ENCODE results near the gene POLR3C.
"Not testable (repeated sequence)": the region's sequence is repeated elsewhere in the genome, so short reads cannot be mapped to it uniquely, and the experiment has no call there.

POLR3C gene

DNA sequence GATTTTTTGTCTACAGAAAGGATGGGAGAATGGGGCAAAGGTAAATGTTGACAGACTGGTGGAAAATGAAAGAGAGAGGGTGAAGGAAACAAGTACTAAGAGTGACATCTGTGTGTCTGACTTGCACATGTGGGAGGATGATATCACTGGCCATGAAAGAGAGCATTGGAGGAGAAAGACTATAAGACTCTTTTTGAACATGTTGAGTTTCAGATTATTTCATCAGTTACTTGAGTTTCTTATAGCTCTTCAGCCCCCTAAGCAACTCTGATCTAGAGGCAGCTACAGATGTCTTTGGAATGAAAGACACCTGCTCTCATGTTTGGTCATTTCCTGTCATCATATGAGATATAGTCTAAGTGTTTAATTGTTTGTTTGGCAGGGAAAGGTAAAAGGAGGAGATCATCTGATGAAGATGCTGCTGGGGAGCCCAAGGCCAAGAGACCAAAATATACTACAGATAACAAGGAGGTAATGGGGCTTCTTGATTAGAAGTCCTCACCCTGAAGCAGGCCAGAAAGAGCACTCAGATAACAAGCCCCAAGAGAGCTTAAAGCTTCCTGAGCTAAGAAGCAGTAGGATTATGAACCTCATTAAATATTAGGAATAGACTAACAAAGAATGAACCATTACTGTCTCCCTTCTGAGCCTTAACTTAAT lies 4.5 kb downstream of the POLR3C start:
- Histone ChIP-seq H3K36me3 (ENCODE audit: control insufficient read depth, insufficient read depth, low read length) (peaks cover 25% of the 10 kb centered on the region), H3K27ac (ENCODE audit: low read depth, low read length) (no peak overlapping the region), H3K27me3 (ENCODE audit: control insufficient read depth, insufficient read depth, low read length) (no peaks in the 10 kb centered on the region), H3K9ac (ENCODE audit: low read length) (no peak overlapping the region), H3K4me3 (ENCODE audit: low read length) (no peak overlapping the region), H3K4me1 (ENCODE audit: control insufficient read depth, insufficient read depth, low read length) (peaks cover 3% of the 10 kb centered on the region)

DNA sequence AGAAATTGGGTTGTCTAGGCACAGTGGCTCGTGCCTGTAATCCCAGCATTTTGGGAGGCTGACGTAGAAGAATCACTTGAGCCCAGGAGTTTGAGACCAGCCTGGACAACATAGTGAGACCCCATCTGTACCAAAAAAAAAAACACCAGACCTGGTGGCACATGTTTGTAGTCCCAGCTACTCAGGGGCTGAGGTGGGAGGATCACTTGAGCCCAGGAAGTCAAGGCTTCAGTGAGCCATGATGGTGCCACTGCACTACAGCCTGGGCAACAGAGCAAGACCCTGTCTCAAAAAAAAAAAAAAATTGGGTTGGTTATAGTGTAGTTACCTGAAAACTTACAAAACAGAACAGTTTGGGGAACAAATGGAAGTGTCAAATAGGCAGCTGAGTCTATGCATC lies 6.8 kb downstream of the POLR3C start:
- H3K27ac ChIP-seq (ENCODE audit: low read depth, low read length); H3K27me3 ChIP-seq (ENCODE audit: control insufficient read depth, insufficient read depth, low read length); H3K9ac ChIP-seq (ENCODE audit: low read length); H3K4me1 ChIP-seq (ENCODE audit: control insufficient read depth, insufficient read depth, low read length); H3K4me3 ChIP-seq (ENCODE audit: low read length): not testable (repeated sequence)
- H3K36me3 ChIP-seq (ENCODE audit: control insufficient read depth, insufficient read depth, low read length) = peaks cover 25% of the 10 kb centered on the region

DNA sequence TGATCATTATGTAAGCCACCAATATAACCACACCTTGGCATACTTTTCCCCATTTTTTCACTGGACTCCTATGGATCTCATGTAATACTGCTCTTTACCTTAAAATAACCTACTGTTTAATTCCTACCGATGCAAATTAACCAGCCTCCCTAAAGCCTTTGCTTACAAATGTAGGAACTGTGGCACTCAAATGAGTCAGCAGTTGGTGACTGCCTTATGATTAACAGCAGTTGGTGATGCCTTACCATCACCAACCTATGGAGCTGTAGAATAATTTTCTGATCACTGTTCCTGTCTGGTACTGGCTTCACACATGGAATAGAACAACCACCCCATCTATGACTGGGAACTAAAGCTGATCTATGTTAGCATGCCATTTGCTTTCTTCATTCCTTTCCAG lies 13.7 kb downstream of the POLR3C start:
- H3K36me3 ChIP-seq (ENCODE audit: control insufficient read depth, insufficient read depth, low read length) = peaks cover 46% of the 10 kb centered on the region
- H3K4me1 ChIP-seq (ENCODE audit: control insufficient read depth, insufficient read depth, low read length) = no peaks in the 10 kb centered on the region
- H3K9ac ChIP-seq (ENCODE audit: low read length) = no peak overlapping the region
- no peak overlapping the region for H3K4me3 ChIP-seq (ENCODE audit: low read length)
- no peak overlapping the region for H3K27ac ChIP-seq (ENCODE audit: low read depth, low read length)
- H3K27me3 ChIP-seq (ENCODE audit: control insufficient read depth, insufficient read depth, low read length) = no peaks in the 10 kb centered on the region

DNA sequence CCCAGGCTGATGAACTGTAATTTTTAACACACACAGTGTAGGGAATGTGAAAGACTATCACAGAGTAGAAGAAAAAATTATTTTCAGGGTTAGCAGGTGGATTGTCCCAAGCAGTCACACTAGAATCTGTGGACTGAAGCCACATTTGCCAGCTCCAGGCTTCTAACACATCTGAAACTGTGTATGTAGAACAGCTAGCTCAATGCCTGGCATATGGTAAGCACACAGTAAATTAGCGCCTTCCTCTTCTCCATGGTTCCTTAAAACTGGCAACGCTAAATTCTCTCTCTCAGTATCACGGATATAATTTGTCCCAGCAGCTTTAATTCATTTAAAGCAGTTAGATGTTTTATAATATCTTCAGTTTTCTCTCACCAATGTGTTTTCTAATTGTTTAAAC lies 19.0 kb downstream of the POLR3C start:
- H3K4me1 ChIP-seq (ENCODE audit: control insufficient read depth, insufficient read depth, low read length) = no peaks in the 10 kb centered on the region
- no peaks in the 10 kb centered on the region for H3K27me3 ChIP-seq (ENCODE audit: control insufficient read depth, insufficient read depth, low read length)
- H3K9ac ChIP-seq (ENCODE audit: low read length) = no peak overlapping the region
- no peak overlapping the region for H3K27ac ChIP-seq (ENCODE audit: low read depth, low read length)
- peaks cover 25% of the 10 kb centered on the region for H3K36me3 ChIP-seq (ENCODE audit: control insufficient read depth, insufficient read depth, low read length)
- H3K4me3 ChIP-seq (ENCODE audit: low read length) = no peak overlapping the region

DNA sequence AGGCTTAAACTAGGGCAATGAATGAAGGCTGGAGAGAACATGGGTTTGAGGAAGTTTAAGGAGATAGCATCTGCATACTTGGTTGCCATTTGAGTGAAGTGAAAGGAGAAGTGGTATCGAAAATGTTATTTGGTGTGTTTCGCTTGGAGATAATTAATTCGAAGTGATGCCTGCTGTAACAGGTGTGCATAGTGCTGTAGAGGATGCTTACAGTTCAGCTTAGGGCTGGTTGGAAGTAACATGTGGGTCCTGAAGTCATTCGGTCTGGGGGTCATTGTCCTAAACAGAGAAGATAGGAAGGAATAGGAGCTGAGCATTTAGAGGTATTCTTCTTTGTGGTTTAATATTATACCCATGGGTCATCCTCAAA lies 21.1 kb downstream of the POLR3C start:
- Histone ChIP-seq H3K36me3 (ENCODE audit: control insufficient read depth, insufficient read depth, low read length) (peaks cover 23% of the 10 kb centered on the region), H3K9ac (ENCODE audit: low read length) (no peak overlapping the region), H3K4me3 (ENCODE audit: low read length) (peak overlapping the region; percentile 62), H3K27ac (ENCODE audit: low read depth, low read length) (peak overlapping the region; percentile 53), H3K27me3 (ENCODE audit: control insufficient read depth, insufficient read depth, low read length) (no peaks in the 10 kb centered on the region), H3K4me1 (ENCODE audit: control insufficient read depth, insufficient read depth, low read length) (no peaks in the 10 kb centered on the region)

DNA sequence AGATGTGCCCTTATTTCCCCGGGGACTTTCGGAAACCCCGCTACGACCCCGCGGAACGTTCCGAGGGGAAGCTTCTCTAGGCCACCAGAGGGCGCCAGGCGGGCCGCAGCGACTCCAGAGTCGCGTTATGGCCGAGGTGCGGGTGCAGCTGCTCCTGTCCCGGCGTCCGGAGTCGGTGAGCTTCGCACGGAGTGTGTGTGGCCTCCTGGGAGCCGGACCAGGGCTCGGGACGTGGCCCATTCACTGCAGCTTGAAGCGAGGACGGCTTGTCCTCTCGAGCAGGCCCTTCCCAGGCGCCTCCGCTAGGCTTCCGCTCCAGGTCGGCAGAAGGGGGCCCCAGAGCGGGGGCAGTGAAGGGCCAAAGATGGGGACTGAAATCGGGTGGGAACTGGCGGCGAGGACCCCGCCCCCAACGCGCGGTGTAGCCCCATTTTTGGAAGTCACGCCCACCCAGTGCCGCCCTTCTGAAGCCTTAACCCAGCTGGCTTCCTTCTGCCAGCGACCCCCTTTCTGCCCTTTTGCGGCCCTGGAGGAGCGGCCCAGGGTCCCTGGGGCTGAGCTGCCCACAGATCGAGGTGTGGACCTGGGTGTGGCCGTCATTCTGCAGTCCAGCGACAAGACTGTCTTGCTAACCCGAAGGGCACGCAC lies 21.6 kb downstream of the POLR3C start, which contains the start of gene NUDT17:
NUDT17 (plus strand) TSS at position 117 of the 648 bp plus-strand sequence; CDS start at position 128, 11 bp downstream.
- no peaks in the 10 kb centered on the region for H3K4me1 ChIP-seq (ENCODE audit: control insufficient read depth, insufficient read depth, low read length)
- H3K27me3 ChIP-seq (ENCODE audit: control insufficient read depth, insufficient read depth, low read length) = no peaks in the 10 kb centered on the region
- H3K9ac ChIP-seq (ENCODE audit: low read length) = peak within 1 kb of the TSS; percentile 28
- peak within 1 kb of the TSS; percentile 53 for H3K27ac ChIP-seq (ENCODE audit: low read depth, low read length)
- peak within 1 kb of the TSS; percentile 62 for H3K4me3 ChIP-seq (ENCODE audit: low read length)
- H3K36me3 ChIP-seq (ENCODE audit: control insufficient read depth, insufficient read depth, low read length) = peaks cover 26% of the 10 kb centered on the region

DNA sequence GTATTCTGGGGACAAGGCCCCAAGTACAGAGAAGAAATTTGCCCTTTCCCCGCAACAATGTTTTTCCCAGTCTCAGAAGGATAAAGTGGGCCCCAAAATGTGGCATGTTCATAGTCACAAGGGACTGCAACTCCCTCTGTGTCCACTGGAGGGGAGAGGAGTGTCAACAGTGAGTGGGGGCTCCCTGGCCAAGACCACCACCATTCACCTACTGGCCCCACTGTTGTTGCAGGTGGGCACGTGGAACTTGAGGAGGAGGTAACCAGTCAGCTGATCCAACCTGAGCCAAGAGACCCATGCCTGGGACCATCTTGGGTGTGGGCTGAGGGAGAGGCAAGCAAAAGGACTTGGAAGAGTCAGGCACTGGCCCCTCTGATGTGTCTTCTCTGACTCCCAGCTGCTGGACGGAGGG lies 22.2 kb downstream of the POLR3C start:
- no peaks in the 10 kb centered on the region for H3K4me1 ChIP-seq (ENCODE audit: control insufficient read depth, insufficient read depth, low read length)
- peak overlapping the region; percentile 53 for H3K27ac ChIP-seq (ENCODE audit: low read depth, low read length)
- H3K27me3 ChIP-seq (ENCODE audit: control insufficient read depth, insufficient read depth, low read length) = no peaks in the 10 kb centered on the region
- peak overlapping the region; percentile 62 for H3K4me3 ChIP-seq (ENCODE audit: low read length)
- peaks cover 23% of the 10 kb centered on the region for H3K36me3 ChIP-seq (ENCODE audit: control insufficient read depth, insufficient read depth, low read length)
- H3K9ac ChIP-seq (ENCODE audit: low read length) = no peak overlapping the region

DNA sequence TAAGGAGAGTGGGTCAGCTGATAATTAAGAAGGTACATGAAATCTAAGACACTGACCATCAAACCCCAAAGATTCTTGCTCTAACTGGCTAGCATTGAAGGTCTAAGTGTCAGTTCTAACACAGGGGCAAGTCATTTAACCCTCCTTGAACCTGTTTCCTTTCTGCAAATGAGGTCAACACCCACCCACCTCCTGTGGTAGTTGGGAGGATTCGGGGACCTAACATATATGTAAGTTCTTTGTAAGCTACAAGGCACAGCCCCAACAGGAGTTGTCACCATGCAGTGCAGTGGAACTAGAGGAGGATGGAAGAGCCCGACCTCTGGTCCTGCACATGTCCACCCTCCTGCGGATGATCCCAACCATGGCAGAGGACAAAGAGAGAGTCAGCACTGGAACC lies 23.8 kb downstream of the POLR3C start:
- Histone ChIP-seq H3K27me3 (ENCODE audit: control insufficient read depth, insufficient read depth, low read length) (no peaks in the 10 kb centered on the region), H3K4me1 (ENCODE audit: control insufficient read depth, insufficient read depth, low read length) (no peaks in the 10 kb centered on the region), H3K4me3 (ENCODE audit: low read length) (no peak overlapping the region), H3K27ac (ENCODE audit: low read depth, low read length) (no peak overlapping the region), H3K36me3 (ENCODE audit: control insufficient read depth, insufficient read depth, low read length) (peaks cover 23% of the 10 kb centered on the region), H3K9ac (ENCODE audit: low read length) (no peak overlapping the region)

DNA sequence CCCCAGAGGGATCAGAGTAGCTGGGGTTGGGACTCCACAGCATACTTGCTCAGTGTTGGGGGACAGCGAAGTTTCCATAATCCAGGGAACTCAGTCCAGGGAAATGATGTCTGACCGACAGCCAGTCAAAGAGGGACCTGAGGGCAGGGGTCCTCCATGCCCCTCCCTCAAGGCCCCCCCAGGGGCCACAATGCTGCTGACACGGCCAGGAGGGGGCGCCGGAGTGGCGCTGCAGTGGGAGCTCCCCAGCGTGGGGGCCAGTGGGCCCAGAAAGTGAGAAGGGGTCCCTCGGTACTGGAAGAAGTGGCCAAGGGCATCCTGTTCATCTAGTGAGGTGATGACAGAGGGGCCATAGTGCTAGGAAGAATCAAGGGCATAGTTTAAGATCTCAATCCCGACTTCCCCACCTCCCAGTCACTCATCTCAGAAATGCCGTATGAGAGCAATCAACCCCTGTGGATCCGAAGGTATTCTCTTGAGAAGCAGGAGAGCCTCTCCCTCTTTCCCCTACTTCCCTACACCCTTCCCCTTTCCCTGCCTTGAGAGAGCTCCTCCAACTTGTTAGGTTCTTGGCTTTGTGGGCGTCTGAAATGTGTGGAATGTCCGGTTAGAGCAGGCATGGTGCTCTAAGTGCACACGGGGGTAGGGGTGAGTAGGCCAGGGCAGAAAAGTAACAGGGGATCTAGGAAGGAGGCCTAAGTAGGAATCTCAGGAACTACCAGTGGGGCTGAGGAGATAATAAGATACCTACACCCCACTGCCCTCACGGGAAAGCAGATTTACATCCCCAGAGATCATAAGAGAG lies 25.6 kb downstream of the POLR3C start:
- no peaks in the 10 kb centered on the region for H3K27me3 ChIP-seq (ENCODE audit: control insufficient read depth, insufficient read depth, low read length)
- H3K4me1 ChIP-seq (ENCODE audit: control insufficient read depth, insufficient read depth, low read length) = no peaks in the 10 kb centered on the region
- H3K9ac ChIP-seq (ENCODE audit: low read length) = no peak overlapping the region
- H3K4me3 ChIP-seq (ENCODE audit: low read length) = no peak overlapping the region
- H3K27ac ChIP-seq (ENCODE audit: low read depth, low read length) = no peak overlapping the region
- peaks cover 33% of the 10 kb centered on the region for H3K36me3 ChIP-seq (ENCODE audit: control insufficient read depth, insufficient read depth, low read length)

DNA sequence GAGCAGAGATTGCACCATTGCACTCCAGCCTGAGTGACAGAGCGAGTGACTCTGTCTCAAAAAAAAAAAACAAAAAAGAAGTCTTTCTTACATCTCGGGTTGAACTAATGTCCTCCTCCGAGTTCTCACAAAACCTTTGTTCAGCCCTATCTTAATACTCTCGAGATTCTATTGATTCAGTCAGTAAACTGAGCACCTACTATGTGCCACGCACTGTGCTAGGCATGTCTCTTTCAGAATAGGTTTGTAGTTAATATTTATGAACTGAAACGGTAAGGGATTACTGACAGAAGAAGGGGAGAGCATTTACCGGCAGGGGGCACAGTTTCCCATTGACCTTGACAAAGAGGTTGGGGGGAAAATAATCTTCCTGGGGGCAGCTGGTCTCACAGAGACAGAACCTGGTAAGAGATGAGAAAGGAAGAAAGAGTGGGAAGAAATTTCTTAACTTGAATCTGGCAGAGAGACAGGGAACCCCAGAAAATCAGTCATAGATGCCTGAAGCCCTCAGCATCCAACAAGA lies 31.5 kb downstream of the POLR3C start:
- Histone ChIP-seq H3K27me3 (ENCODE audit: control insufficient read depth, insufficient read depth, low read length) (no peaks in the 10 kb centered on the region), H3K4me1 (ENCODE audit: control insufficient read depth, insufficient read depth, low read length) (peaks cover 9% of the 10 kb centered on the region), H3K4me3 (ENCODE audit: low read length) (no peak overlapping the region), H3K27ac (ENCODE audit: low read depth, low read length) (no peak overlapping the region), H3K9ac (ENCODE audit: low read length) (no peak overlapping the region), H3K36me3 (ENCODE audit: control insufficient read depth, insufficient read depth, low read length) (peaks cover 36% of the 10 kb centered on the region)

DNA sequence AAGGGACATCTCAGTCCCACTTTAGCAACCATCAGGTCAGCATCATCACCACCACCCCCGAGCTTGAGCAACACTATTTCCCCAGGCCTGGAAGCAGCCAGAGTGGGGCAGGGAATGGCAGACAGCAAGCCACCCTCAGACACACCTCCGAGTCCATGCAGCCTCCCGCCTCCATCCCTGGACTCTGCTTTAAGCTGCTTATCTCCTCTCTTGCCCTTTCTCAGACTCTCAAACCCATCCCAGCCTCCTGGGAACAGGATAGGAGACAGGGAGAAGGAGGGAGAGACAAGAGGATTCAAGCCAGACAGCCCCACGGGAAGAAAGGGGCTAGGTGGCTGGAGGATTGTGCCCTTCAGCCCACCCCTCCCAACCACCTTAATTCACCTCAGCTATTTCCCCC lies 33.2 kb downstream of the POLR3C start:
- Histone ChIP-seq H3K27ac (ENCODE audit: low read depth, low read length) (no peak overlapping the region), H3K4me1 (ENCODE audit: control insufficient read depth, insufficient read depth, low read length) (peaks cover 9% of the 10 kb centered on the region), H3K36me3 (ENCODE audit: control insufficient read depth, insufficient read depth, low read length) (peaks cover 28% of the 10 kb centered on the region), H3K27me3 (ENCODE audit: control insufficient read depth, insufficient read depth, low read length) (no peaks in the 10 kb centered on the region), H3K4me3 (ENCODE audit: low read length) (peak overlapping the region; percentile 20), H3K9ac (ENCODE audit: low read length) (no peak overlapping the region)

DNA sequence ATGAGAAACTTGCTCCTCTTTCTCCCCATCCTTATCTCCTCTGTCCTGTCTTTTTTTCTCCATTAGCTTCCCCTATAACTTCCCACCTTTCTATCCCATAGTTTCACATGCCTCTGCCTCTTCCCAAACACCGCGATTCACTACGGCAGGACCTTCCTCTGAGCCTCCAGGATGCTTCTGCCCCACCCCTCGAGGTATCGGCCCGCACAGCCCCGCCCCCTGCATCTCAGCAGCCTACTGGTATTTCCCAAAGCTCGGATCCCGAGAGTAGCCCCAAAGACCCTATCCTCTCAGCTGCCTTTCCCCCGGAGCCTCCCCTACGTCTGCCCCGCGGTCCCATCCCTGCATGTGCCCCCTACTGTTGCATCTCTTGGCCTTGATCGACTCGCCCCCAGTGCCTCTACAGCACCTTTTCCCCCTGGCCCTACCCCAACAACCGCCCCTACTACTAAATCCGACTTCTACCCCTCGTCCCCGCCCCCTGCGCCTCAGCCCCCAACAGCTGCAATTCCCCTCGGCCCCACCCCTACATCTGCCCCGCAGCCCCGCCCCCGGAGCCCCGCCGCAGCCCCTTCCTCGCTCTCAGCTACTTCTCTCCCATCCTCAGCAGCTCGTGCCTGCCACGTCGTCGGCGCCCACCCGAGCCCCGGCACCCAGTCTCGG lies 34.4 kb downstream of the POLR3C start:
- Histone ChIP-seq H3K36me3 (ENCODE audit: control insufficient read depth, insufficient read depth, low read length) (peaks cover 27% of the 10 kb centered on the region), H3K4me3 (ENCODE audit: low read length) (peak overlapping the region; percentile 92), H3K9ac (ENCODE audit: low read length) (peak overlapping the region; percentile 51), H3K4me1 (ENCODE audit: control insufficient read depth, insufficient read depth, low read length) (peaks cover 9% of the 10 kb centered on the region), H3K27me3 (ENCODE audit: control insufficient read depth, insufficient read depth, low read length) (no peaks in the 10 kb centered on the region), H3K27ac (ENCODE audit: low read depth, low read length) (peak overlapping the region; percentile 86)

All from rectal smooth muscle tissue (tissue), 1 donor.